HG03175 (cell line): Measurements from ENCODE around the gene CHST3.

ENCODE experiments used
- ATAC-seq: cut with Tn5 transposase; IDR thresholded peaks from one replicate; pipeline ENCODE4 v1.9.1; 2021; ENCODE audit warnings: mild to moderate bottlenecking, moderate library complexity; ENCODE audit not compliant: unreplicated experiment

CHST3 gene

GRCh38 chr10:72009051-72009424 is 44.8 kb downstream of the CHST3 start:
- no peak for ATAC-seq

DNA sequence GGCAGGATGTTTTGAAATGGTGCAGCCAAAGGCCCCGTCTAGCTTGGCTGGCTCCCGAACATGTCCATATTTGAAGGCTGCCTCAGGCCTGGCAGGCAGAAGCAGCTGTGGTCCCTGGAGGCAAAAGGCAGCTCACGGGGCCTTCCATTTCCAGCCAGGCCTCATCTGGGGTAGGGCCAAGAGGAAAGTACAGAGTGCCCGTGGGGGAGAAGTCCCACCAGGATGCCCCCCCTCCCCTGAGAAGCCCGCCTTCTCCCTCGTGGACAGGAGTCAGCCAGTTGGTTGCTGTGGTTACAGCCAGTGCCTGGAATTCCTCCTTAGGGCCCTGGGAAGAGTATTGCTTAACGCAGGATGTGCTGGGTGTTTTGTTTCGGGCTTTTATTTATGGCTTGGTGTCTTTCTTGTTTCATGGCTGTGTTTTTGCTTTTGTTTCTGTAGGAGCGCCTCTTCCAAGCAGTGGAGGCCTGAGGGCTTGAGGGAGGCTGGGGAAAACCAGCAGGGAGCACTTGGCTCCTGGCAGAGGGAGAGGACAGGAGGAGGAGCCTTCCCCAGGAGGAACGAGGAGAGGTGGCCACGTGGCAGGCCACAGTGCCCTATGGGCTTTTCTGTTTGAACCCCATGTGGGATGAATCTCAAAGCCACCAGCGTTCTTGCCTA is 45.4 kb downstream of the CHST3 start:
- ATAC-seq: no peak

GRCh38 chr10:72010234-72010973 is 46.2 kb downstream of the CHST3 start:
- no peak for ATAC-seq

- no peak for ATAC-seq
Measured at GRCh38 chr10:72011016-72011415, 46.8 kb downstream of the CHST3 start.

DNA sequence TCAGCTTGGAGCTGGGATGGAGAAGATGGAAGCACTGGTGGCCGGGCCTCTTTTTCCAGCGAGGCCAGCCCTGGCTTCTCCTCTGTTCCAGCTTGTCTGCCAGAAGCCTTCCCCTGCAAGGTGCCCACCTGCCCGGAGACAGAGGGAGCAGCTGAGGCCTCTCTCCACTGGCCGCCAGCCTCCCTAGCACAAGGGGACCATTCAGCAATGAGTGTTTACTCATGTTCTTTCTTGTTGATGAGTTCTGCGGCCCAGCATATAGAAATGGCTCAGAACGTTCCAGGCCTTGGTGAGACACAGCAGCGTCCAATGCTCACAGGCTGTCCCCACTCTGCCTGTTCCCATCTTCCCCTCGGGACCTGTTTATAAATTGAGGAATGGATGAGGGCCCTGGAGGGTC is 47.3 kb downstream of the CHST3 start:
- no peak for ATAC-seq

GRCh38 chr10:72011976-72012512 is 47.8 kb downstream of the CHST3 start:
- ATAC-seq: no peak

DNA sequence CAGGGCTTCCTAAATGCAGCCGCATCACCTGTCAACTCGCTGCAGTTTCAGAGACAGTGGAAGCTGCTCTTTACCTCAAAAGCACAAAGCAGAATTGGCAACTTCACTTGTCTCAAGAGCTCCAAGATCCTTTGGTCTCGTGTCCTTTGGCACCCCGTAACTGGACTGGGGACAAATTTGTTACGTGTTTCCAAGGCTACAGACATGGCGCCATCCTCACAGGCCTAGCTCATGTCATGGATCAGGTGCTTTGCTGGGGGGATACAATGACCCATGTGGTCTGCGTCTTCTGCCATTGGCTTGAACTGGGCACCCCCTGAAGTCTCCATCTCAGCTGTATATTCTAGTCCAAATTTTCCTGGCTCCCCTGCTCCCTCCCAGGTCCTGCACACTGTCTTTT is 48.6 kb downstream of the CHST3 start:
- no peak for ATAC-seq

GRCh38 chr10:72013202-72013945 is 49.2 kb downstream of the CHST3 start:
- ATAC-seq: no peak

GRCh38 chr10:72014197-72014596 is 50.0 kb downstream of the CHST3 start:
- no peak for ATAC-seq

- ATAC-seq: no peak
Measured at GRCh38 chr10:72014785-72015480, 50.7 kb downstream of the CHST3 start.

DNA sequence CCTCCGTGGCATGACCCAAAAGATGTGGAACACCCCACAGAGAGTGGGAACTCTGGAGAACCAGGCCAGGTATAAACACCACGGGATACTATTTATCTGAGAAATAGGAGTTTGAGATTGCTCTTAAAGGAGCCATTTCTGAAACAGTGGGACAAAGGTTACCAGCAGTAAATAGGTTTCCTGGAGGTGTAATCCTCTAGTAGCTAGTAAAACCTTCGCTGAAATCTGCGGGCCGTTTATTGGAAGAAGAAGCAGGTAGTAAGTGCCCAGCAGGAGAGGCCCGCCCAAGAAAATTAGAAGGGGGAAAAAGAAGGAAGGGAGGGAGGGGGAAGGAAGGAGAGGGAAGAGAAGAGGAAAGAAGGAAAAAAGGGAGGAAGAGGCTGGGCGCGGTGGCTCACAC is 51.6 kb downstream of the CHST3 start:
- no peak for ATAC-seq

DNA sequence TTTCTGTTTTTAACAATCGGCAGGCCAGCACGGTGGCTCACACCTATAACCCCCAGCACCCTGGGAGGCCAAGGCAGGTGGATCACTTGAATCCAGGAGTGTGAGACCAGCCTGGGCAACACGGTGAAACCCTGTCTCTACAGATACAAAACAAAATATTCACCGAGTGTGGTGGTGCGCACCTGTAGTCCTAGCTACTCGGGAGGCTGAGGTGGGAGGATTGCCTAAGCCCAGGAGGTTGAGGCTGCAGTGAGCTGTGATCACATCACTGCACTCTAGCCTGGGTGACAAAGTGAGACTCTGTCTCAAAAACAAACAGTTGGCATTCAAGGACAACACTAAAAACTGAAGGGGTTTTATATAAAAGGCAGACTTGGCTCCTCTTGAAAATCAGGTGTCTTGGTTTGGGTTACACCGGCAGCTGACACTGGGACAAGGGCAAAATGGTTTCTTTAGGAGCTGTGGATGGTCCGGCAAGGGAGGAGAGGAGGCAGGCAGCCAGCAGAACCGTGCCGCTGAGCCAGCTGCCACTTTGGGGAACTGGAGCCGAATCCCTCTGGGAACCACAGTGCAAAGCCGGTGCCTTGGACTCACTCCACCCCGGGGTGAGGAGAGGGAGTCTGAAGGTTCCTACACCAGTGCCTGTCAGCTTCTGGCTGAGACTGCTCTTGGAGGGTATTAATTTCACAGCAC is 52.6 kb downstream of the CHST3 start:
- ATAC-seq: no peak

GRCh38 chr10:72019085-72019876 is 55.1 kb downstream of the CHST3 start:
- no peak for ATAC-seq

DNA sequence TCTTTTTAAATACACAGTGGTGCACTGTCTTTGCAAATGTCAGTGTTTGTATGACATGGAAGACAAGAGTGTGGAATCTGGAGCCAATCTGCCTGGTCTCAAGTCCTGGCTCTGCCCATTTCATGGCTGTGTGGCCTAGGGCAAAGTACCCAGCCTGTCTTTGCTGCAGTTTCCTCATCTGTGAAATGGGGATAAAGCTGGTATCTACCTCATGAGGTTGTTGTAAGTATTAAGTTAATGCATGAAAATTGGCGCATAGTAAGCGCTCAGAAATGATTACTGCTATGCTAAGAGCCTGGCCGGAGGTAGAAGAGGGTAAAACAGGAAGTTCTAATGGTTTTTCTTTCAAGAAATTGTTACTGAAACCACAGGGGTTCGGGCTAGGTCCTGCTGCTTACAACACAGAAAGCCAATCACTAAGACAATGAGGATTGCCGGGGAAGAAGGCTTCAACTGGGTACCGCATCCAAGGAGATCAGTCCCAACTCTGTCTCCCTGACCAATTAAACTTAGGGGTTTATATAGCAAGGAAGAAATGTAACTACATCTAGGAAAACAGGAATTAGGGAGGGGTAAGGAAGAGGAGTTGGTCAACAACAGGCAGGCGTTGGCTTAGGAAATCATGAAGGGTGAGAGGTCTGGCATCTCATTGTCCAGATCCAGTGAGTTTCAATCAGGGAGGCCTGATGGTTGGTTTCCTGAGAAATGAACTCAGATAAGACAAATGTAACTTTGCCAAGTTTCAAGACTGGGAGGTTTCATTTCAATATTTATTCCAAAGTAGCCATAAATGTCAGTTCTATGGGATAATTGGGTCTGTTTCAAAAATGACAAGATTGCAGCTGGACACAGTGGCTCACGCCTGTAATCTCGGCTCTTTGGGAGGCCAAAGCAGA is 57.0 kb downstream of the CHST3 start:
- no peak for ATAC-seq

GRCh38 chr10:72022228-72022627 is 58.0 kb downstream of the CHST3 start:
- ATAC-seq: no peak

GRCh38 chr10:72024596-72024995 is 60.4 kb downstream of the CHST3 start:
- no peak for ATAC-seq

- no peak for ATAC-seq
Measured at GRCh38 chr10:72025400-72025799, 61.2 kb downstream of the CHST3 start.

GRCh38 chr10:72025832-72026231 is 61.6 kb downstream of the CHST3 start:
- ATAC-seq: no peak
